GM23248 (cell line): Measurements from ENCODE around the gene TMPRSS11B. TPM values are rescaled to one million over a fixed set of nuclear protein-coding genes. Genes with fewer than 3 reads are reported as not detected.

Experiments used
- DNase-seq: peaks from one replicate; pipeline ENCODE4 v3.0.0-alpha.2; 2015
- H2AFZ ChIP-seq: fragments of 200-600 bp; sonication (generic); 2 replicates; pipeline ENCODE4 v1.6.1; 2016; ENCODE audit warnings: antibody characterized with exemption
- H3F3A ChIP-seq: fragments of 200-600 bp; sonication (generic); 2 replicates; pipeline ENCODE4 v1.6.1; 2016; ENCODE audit warnings: mild to moderate bottlenecking, antibody characterized with exemption, mixed run types; ENCODE audit not compliant: insufficient read depth
- H3K27ac ChIP-seq: fragments of 200-600 bp; sonication (generic); 2 replicates; pipeline ENCODE4 v1.5.1; 2016; ENCODE audit warnings: mild to moderate bottlenecking
- H3K27me3 ChIP-seq: fragments of 200-600 bp; sonication (generic); replicated peaks from 2 replicates; pipeline ENCODE4 v1.6.1; 2016; ENCODE audit warnings: mild to moderate bottlenecking; ENCODE audit not compliant: insufficient read depth
- H3K36me3 ChIP-seq: fragments of 200-600 bp; sonication (generic); 2 replicates; pipeline ENCODE4 v1.6.1; 2016; ENCODE audit warnings: low read depth, mild to moderate bottlenecking
- H3K4me1 ChIP-seq: fragments of 200-600 bp; sonication (generic); 2 replicates; pipeline ENCODE4 v1.6.1; 2016; ENCODE audit warnings: mild to moderate bottlenecking; ENCODE audit not compliant: insufficient read depth
- H3K4me2 ChIP-seq: fragments of 200-600 bp; sonication (generic); one replicate; pipeline ENCODE4 v1.6.1; 2016; ENCODE audit warnings: mild to moderate bottlenecking; ENCODE audit not compliant: unreplicated experiment
- H3K4me3 ChIP-seq: fragments of 200-600 bp; sonication (generic); 2 replicates; pipeline ENCODE4 v1.5.1; 2016; ENCODE audit warnings: mild to moderate bottlenecking
- H3K79me2 ChIP-seq: fragments of 200-600 bp; sonication (generic); 2 replicates; pipeline ENCODE4 v1.6.1; 2016; ENCODE audit warnings: mild to moderate bottlenecking; ENCODE audit not compliant: insufficient read depth
- H3K9ac ChIP-seq: fragments of 200-600 bp; sonication (generic); 2 replicates; pipeline ENCODE4 v1.6.1; 2016; ENCODE audit warnings: mild to moderate bottlenecking
- H3K9me2 ChIP-seq: fragments of 200-600 bp; sonication (generic); 2 replicates; pipeline ENCODE4 v1.6.1; 2016; ENCODE audit warnings: mixed run types, mild to moderate bottlenecking, moderate library complexity; ENCODE audit not compliant: insufficient read depth
- H3K9me3 ChIP-seq: fragments of 200-600 bp; sonication (generic); one replicate; pipeline ENCODE4 v1.6.1; 2017; ENCODE audit warnings: low read depth
- H4K20me1 ChIP-seq: fragments of 200-600 bp; sonication (generic); 2 replicates; pipeline ENCODE4 v1.6.0; 2016; ENCODE audit not compliant: insufficient read depth
- EZH2 ChIP-seq: fragments of 200-600 bp; sonication (generic); IDR thresholded peaks from 2 replicates; pipeline ENCODE4 v1.6.1; 2018; ENCODE audit warnings: antibody characterized with exemption, mild to moderate bottlenecking; ENCODE audit not compliant: insufficient read depth, poor library complexity, severe bottlenecking
- EZH2phosphoT487 ChIP-seq: fragments of 200-600 bp; sonication (generic); IDR thresholded peaks from 2 replicates; pipeline ENCODE4 v1.6.1; 2018; ENCODE audit warnings: antibody characterized with exemption, moderate library complexity, mild to moderate bottlenecking, low read depth; ENCODE audit not compliant: insufficient read depth
- WGBS, 2 experiments: methylation state at CpG; one replicate each; pipeline ENCODE4 v1.1.6; 2015 to 2017; ENCODE audit warnings: low lambda C conversion rate in 2 of 2, low coverage in 1 of 2; ENCODE audit errors: missing lambda C conversion rate in 2 of 2; 5-methylcytosine and 5-hydroxymethylcytosine counted together
- in situ Hi-C: fragments of 300-500 bp; cut with MboI; formaldehyde crosslinking; loops from 2 replicates; pipeline ENCODE4 v1.15.0; 2020
- polyA plus RNA-seq: library from polyadenylated mRNA; unstranded; fragments of >200 nt; fragmentation: Nextera tagmentation; extraction: Ambion mirVana; gene quantifications from 2 replicates; pipeline ENCODE4 v1.2.1, GENCODE V29; 2016
- total RNA-seq: library from RNA; depleted of rRNA; stranded (reverse); fragments of >200 nt; shearing (Covaris generic); gene quantifications from 2 replicates; pipeline ENCODE4 v1.2.3, GENCODE V29; 2014; rRNA removed

The TMPRSS11B gene, protein sequence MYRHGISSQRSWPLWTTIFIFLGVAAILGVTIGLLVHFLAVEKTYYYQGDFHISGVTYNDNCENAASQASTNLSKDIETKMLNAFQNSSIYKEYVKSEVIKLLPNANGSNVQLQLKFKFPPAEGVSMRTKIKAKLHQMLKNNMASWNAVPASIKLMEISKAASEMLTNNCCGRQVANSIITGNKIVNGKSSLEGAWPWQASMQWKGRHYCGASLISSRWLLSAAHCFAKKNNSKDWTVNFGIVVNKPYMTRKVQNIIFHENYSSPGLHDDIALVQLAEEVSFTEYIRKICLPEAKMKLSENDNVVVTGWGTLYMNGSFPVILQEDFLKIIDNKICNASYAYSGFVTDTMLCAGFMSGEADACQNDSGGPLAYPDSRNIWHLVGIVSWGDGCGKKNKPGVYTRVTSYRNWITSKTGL
- total RNA-seq (not detected in 2 replicates), polyA plus RNA-seq (not detected in 2 replicates)

DNA sequence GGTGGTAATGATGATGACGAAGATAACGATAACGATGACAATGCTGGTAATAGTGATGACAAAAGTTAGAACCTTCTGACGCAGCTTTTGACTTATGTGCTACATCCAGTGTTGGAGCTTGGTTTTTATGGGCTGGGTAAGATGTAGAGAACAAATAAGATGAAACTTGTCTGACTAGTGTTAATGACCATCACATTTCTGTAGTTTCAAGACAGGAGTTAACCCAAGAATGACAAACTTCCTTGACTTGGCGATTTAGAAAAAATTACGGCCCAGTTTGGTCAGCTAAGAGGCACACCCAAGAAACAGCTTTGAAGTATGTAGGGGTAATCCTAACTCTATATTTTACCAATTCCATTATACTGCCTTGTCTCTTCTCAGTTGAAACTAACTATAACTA lies at the start of gene TMPRSS11B:
Gene TMPRSS11B, minus strand, starts transcription at position 101 of the 400 bp plus-strand sequence. CDS start 136 bp downstream, outside the sequence.
- Histone ChIP-seq H3K9me3 (no peaks in the 10 kb centered on the region), H3K27me3 (no peaks in the 10 kb centered on the region), H3K36me3 (no peaks in the 10 kb centered on the region), H3K4me3 (no peak within 1 kb of the TSS), H3K9ac (no peak within 1 kb of the TSS), H3K27ac (no peak within 1 kb of the TSS), H3K9me2 (no peaks in the 10 kb centered on the region), H4K20me1 (no peaks in the 10 kb centered on the region), H3K4me1 (no peaks in the 10 kb centered on the region), H2AFZ (no peak within 1 kb of the TSS), H3F3A (no peaks in the 10 kb centered on the region), H3K4me2 (no peak within 1 kb of the TSS), H3K79me2 (no peaks in the 10 kb centered on the region)
- 67 to 70% methylated on average over 6 of the region's 6 CpGs for WGBS, 2 experiments
- DNase-seq = no peak
- in situ Hi-C loops = no loop called here
- no peak for TF ChIP-seq EZH2phosphoT487
- no peak for TF ChIP-seq EZH2

DNA sequence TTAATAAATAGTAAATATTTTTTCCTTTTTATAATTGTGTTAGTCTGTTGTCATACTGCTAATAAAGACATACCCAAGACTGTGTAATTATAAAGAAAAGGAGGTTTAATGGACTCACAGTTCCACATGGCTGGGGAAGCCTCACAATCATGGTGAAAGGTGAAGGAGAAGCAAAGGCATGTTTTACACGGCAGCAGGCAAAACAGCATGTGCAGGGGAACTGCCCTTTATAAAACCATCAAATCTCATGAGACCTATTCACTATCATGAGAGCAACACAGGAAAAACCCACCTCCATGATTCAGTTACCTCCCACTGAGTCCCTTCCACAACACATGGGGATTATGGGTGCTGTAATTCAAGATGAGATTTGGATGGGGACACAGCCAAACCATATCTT lies 45.8 kb upstream of the TMPRSS11B start:
- Histone ChIP-seq H3K9me3 (no peaks in the 10 kb centered on the region), H3K79me2 (no peaks in the 10 kb centered on the region), H3K4me2 (no peak overlapping the region), H2AFZ (no peak overlapping the region), H3K27me3 (no peaks in the 10 kb centered on the region; the same call in 1 of the 2 replicates), H3K9me2 (no peaks in the 10 kb centered on the region), H3F3A (no peaks in the 10 kb centered on the region), H3K36me3 (no peaks in the 10 kb centered on the region), H3K4me3 (no peak overlapping the region), H4K20me1 (no peaks in the 10 kb centered on the region), H3K9ac (no peak overlapping the region), H3K4me1 (no peaks in the 10 kb centered on the region), H3K27ac (no peak overlapping the region)
- TF ChIP-seq EZH2 (no peak), EZH2phosphoT487 (no peak)
- in situ Hi-C loops = no loop called here
- 18 to 55% methylated on average over 1 of the region's 1 CpG for WGBS, 2 experiments
- no peak for DNase-seq

DNA sequence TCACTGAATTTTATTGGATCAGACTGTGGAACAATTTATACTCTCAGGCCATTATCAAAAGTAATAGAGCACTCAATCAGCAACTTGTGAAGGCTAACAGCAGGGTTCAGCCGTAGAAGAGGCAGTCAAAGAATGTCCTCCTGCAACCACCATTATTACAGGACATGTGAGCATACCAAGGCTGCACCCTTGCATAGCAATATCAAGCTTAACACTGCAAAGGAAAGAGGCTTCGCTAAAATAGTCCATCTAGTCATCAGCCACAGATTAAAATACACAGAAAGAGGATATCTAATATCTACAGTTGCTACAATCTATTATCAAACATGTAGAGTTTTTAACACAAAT lies 42.9 kb upstream of the TMPRSS11B start:
- Histone ChIP-seq H3K36me3 (no peaks in the 10 kb centered on the region), H3K9ac (no peak overlapping the region), H3K9me2 (no peaks in the 10 kb centered on the region), H3K27ac (no peak overlapping the region), H3K4me1 (no peaks in the 10 kb centered on the region), H3K27me3 (no peaks in the 10 kb centered on the region), H3K4me3 (no peak overlapping the region), H3K79me2 (no peaks in the 10 kb centered on the region), H3K9me3 (no peaks in the 10 kb centered on the region), H2AFZ (peak overlapping the region; percentile 62; the same call in 1 of the 2 replicates), H3F3A (no peaks in the 10 kb centered on the region), H3K4me2 (no peak overlapping the region), H4K20me1 (no peaks in the 10 kb centered on the region)
- in situ Hi-C loops = no loop called here
- DNase-seq = no peak
- 30% methylated on average over 2 of the region's 2 CpGs for WGBS, 2 experiments
- TF ChIP-seq EZH2phosphoT487 = no peak
- TF ChIP-seq EZH2 = no peak

DNA sequence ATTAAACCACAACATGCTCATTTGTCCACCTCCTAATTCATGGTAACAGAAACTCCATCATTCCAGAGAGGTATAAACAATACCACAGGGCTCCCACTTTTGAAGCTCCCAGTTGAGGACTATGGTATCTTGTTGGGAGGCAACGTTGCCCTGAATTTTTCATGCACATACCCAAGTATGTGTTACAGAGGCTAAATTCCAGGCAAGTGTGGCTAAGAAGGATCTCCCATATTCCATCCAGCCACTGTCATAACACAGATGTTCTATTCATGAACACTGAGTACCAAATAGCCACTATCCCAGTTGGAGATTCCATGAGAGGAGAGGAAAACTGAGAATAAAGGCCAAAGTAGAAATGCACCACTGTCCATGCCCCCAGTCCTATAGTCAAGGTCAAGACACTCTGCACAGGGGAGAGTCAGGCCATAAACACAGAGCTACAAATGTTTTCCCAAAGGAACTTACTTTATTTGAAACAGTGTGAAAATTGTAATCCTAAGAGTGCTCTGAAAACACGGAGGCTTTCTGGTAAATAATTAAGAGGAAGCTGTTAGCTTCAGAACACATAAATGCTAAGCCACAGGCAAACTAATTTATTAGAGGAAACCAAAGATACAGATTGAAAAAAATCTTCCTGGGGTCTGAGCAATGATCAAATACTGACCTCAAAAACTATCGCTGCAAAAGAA lies 42.4 kb upstream of the TMPRSS11B start:
- 48 to 50% methylated on average over 3 of the region's 3 CpGs for WGBS, 2 experiments
- Histone ChIP-seq H3K27ac (no peak overlapping the region), H3K4me2 (no peak overlapping the region), H3K27me3 (no peaks in the 10 kb centered on the region), H3K36me3 (no peaks in the 10 kb centered on the region), H3K9me2 (no peaks in the 10 kb centered on the region), H3K79me2 (no peaks in the 10 kb centered on the region), H3K4me3 (no peak overlapping the region), H3F3A (no peaks in the 10 kb centered on the region), H3K9ac (no peak overlapping the region), H3K9me3 (no peaks in the 10 kb centered on the region), H3K4me1 (no peaks in the 10 kb centered on the region), H2AFZ (peak overlapping the region; percentile 33; the same call in 1 of the 2 replicates), H4K20me1 (no peaks in the 10 kb centered on the region)
- in situ Hi-C loops = no loop called here
- TF ChIP-seq EZH2 = no peak
- DNase-seq = no peak
